ENCODE measurements around the gene CMTM4.
"Not testable (repeated sequence)": the region's sequence is repeated elsewhere in the genome, so short reads cannot be mapped to it uniquely, and the experiment has no call there.

Gene CMTM4

GRCh38 chr16:66631558-66631957, 65.0 kb downstream of the CMTM4 start:
- H3K27me3 ChIP-seq (ENCODE audit: control insufficient read depth in 2 of 2, insufficient read depth in 2 of 2, low read length in 2 of 2); H3K9ac ChIP-seq (ENCODE audit: low read depth in 1 of 2, low read length in 2 of 2); H3K36me3 ChIP-seq (ENCODE audit: control insufficient read depth in 2 of 2, insufficient read depth in 2 of 2, low read length in 2 of 2); H3K4me1 ChIP-seq (ENCODE audit: control insufficient read depth in 2 of 2, insufficient read depth in 2 of 2, low read length in 2 of 2); H3K4me3 ChIP-seq (ENCODE audit: low read length in 2 of 2); H3K27ac ChIP-seq (ENCODE audit: low read depth in 2 of 2, low read length in 2 of 2); H3K9me3 ChIP-seq (ENCODE audit: control insufficient read depth in 2 of 2, low read length in 2 of 2): not testable (repeated sequence)

- not testable (repeated sequence) for H3K9ac ChIP-seq (ENCODE audit: low read depth in 1 of 2, low read length in 2 of 2); H3K27ac ChIP-seq (ENCODE audit: low read depth in 2 of 2, low read length in 2 of 2); H3K36me3 ChIP-seq (ENCODE audit: control insufficient read depth in 2 of 2, insufficient read depth in 2 of 2, low read length in 2 of 2); H3K4me3 ChIP-seq (ENCODE audit: low read length in 2 of 2); H3K27me3 ChIP-seq (ENCODE audit: control insufficient read depth in 2 of 2, insufficient read depth in 2 of 2, low read length in 2 of 2); H3K9me3 ChIP-seq (ENCODE audit: control insufficient read depth in 2 of 2, low read length in 2 of 2); H3K4me1 ChIP-seq (ENCODE audit: control insufficient read depth in 2 of 2, insufficient read depth in 2 of 2, low read length in 2 of 2)
Measured at GRCh38 chr16:66630561-66631260, 65.8 kb downstream of the CMTM4 start.

GRCh38 chr16:66629856-66630255, 66.7 kb downstream of the CMTM4 start:
- no peak overlapping the region for H3K9ac ChIP-seq (ENCODE audit: low read depth in 1 of 2, low read length in 2 of 2)
- H3K4me3 ChIP-seq (ENCODE audit: low read length in 2 of 2) = no peak overlapping the region
- H3K27me3 ChIP-seq (ENCODE audit: control insufficient read depth in 2 of 2, insufficient read depth in 2 of 2, low read length in 2 of 2) = no peaks in the 10 kb centered on the region
- no peaks in the 10 kb centered on the region for H3K9me3 ChIP-seq (ENCODE audit: control insufficient read depth in 2 of 2, low read length in 2 of 2)
- H3K36me3 ChIP-seq (ENCODE audit: control insufficient read depth in 2 of 2, insufficient read depth in 2 of 2, low read length in 2 of 2) = peaks cover 0 to 5% of the 10 kb centered on the region in 2 donors
- H3K4me1 ChIP-seq (ENCODE audit: control insufficient read depth in 2 of 2, insufficient read depth in 2 of 2, low read length in 2 of 2) = no peaks in the 10 kb centered on the region
- H3K27ac ChIP-seq (ENCODE audit: low read depth in 2 of 2, low read length in 2 of 2) = no peak overlapping the region

GRCh38 chr16:66627611-66628378, 68.7 kb downstream of the CMTM4 start:
- H3K27ac ChIP-seq (ENCODE audit: low read depth in 2 of 2, low read length in 2 of 2); H3K9me3 ChIP-seq (ENCODE audit: control insufficient read depth in 2 of 2, low read length in 2 of 2); H3K27me3 ChIP-seq (ENCODE audit: control insufficient read depth in 2 of 2, insufficient read depth in 2 of 2, low read length in 2 of 2); H3K9ac ChIP-seq (ENCODE audit: low read depth in 1 of 2, low read length in 2 of 2); H3K36me3 ChIP-seq (ENCODE audit: control insufficient read depth in 2 of 2, insufficient read depth in 2 of 2, low read length in 2 of 2); H3K4me1 ChIP-seq (ENCODE audit: control insufficient read depth in 2 of 2, insufficient read depth in 2 of 2, low read length in 2 of 2); H3K4me3 ChIP-seq (ENCODE audit: low read length in 2 of 2): not testable (repeated sequence)

- Histone ChIP-seq H3K27ac (ENCODE audit: low read depth in 2 of 2, low read length in 2 of 2) (no peak overlapping the region), H3K27me3 (ENCODE audit: control insufficient read depth in 2 of 2, insufficient read depth in 2 of 2, low read length in 2 of 2) (no peaks in the 10 kb centered on the region), H3K4me1 (ENCODE audit: control insufficient read depth in 2 of 2, insufficient read depth in 2 of 2, low read length in 2 of 2) (no peaks in the 10 kb centered on the region), H3K9me3 (ENCODE audit: control insufficient read depth in 2 of 2, low read length in 2 of 2) (no peaks in the 10 kb centered on the region), H3K9ac (ENCODE audit: low read depth in 1 of 2, low read length in 2 of 2) (no peak overlapping the region), H3K4me3 (ENCODE audit: low read length in 2 of 2) (no peak overlapping the region), H3K36me3 (ENCODE audit: control insufficient read depth in 2 of 2, insufficient read depth in 2 of 2, low read length in 2 of 2) (peaks cover 13 to 20% of the 10 kb centered on the region in 2 donors)
Measured at GRCh38 chr16:66623755-66624154, 72.8 kb downstream of the CMTM4 start.

GRCh38 chr16:66622863-66623262, 73.7 kb downstream of the CMTM4 start:
- Histone ChIP-seq H3K9ac (ENCODE audit: low read depth in 1 of 2, low read length in 2 of 2) (no peak overlapping the region), H3K9me3 (ENCODE audit: control insufficient read depth in 2 of 2, low read length in 2 of 2) (no peaks in the 10 kb centered on the region), H3K4me1 (ENCODE audit: control insufficient read depth in 2 of 2, insufficient read depth in 2 of 2, low read length in 2 of 2) (no peaks in the 10 kb centered on the region)

GRCh38 chr16:66621973-66622372, 74.6 kb downstream of the CMTM4 start:
- H3K27ac ChIP-seq (ENCODE audit: low read depth in 2 of 2, low read length in 2 of 2) = no peak overlapping the region
- H3K9me3 ChIP-seq (ENCODE audit: control insufficient read depth in 2 of 2, low read length in 2 of 2) = no peaks in the 10 kb centered on the region
- peaks cover 14 to 28% of the 10 kb centered on the region in 2 donors for H3K36me3 ChIP-seq (ENCODE audit: control insufficient read depth in 2 of 2, insufficient read depth in 2 of 2, low read length in 2 of 2)
- H3K9ac ChIP-seq (ENCODE audit: low read depth in 1 of 2, low read length in 2 of 2) = no peak overlapping the region
- H3K4me3 ChIP-seq (ENCODE audit: low read length in 2 of 2) = no peak overlapping the region
- H3K27me3 ChIP-seq (ENCODE audit: control insufficient read depth in 2 of 2, insufficient read depth in 2 of 2, low read length in 2 of 2) = no peaks in the 10 kb centered on the region
- no peaks in the 10 kb centered on the region for H3K4me1 ChIP-seq (ENCODE audit: control insufficient read depth in 2 of 2, insufficient read depth in 2 of 2, low read length in 2 of 2)

More at GRCh38 chr16:66622863-66623262, 73.7 kb downstream of the CMTM4 start:
- Histone ChIP-seq H3K27me3 (ENCODE audit: control insufficient read depth in 2 of 2, insufficient read depth in 2 of 2, low read length in 2 of 2) (no peaks in the 10 kb centered on the region), H3K36me3 (ENCODE audit: control insufficient read depth in 2 of 2, insufficient read depth in 2 of 2, low read length in 2 of 2) (peaks cover 13 to 25% of the 10 kb centered on the region in 2 donors), H3K4me3 (ENCODE audit: low read length in 2 of 2) (no peak overlapping the region), H3K27ac (ENCODE audit: low read depth in 2 of 2, low read length in 2 of 2) (no peak overlapping the region)

GRCh38 chr16:66620429-66620795, 76.1 kb downstream of the CMTM4 start:
- Histone ChIP-seq H3K27ac (ENCODE audit: low read depth in 2 of 2, low read length in 2 of 2) (no peak overlapping the region), H3K4me1 (ENCODE audit: control insufficient read depth in 2 of 2, insufficient read depth in 2 of 2, low read length in 2 of 2) (no peaks in the 10 kb centered on the region), H3K36me3 (ENCODE audit: control insufficient read depth in 2 of 2, insufficient read depth in 2 of 2, low read length in 2 of 2) (peaks cover 22 to 32% of the 10 kb centered on the region in 2 donors), H3K9ac (ENCODE audit: low read depth in 1 of 2, low read length in 2 of 2) (no peak overlapping the region), H3K27me3 (ENCODE audit: control insufficient read depth in 2 of 2, insufficient read depth in 2 of 2, low read length in 2 of 2) (no peaks in the 10 kb centered on the region), H3K9me3 (ENCODE audit: control insufficient read depth in 2 of 2, low read length in 2 of 2) (no peaks in the 10 kb centered on the region), H3K4me3 (ENCODE audit: low read length in 2 of 2) (no peak overlapping the region)

- Histone ChIP-seq H3K9ac (ENCODE audit: low read depth in 1 of 2, low read length in 2 of 2) (no peak overlapping the region), H3K4me3 (ENCODE audit: low read length in 2 of 2) (no peak overlapping the region), H3K9me3 (ENCODE audit: control insufficient read depth in 2 of 2, low read length in 2 of 2) (no peaks in the 10 kb centered on the region), H3K4me1 (ENCODE audit: control insufficient read depth in 2 of 2, insufficient read depth in 2 of 2, low read length in 2 of 2) (no peaks in the 10 kb centered on the region), H3K27me3 (ENCODE audit: control insufficient read depth in 2 of 2, insufficient read depth in 2 of 2, low read length in 2 of 2) (no peaks in the 10 kb centered on the region), H3K36me3 (ENCODE audit: control insufficient read depth in 2 of 2, insufficient read depth in 2 of 2, low read length in 2 of 2) (peaks cover 25 to 35% of the 10 kb centered on the region in 2 donors), H3K27ac (ENCODE audit: low read depth in 2 of 2, low read length in 2 of 2) (no peak overlapping the region)
Measured at GRCh38 chr16:66619534-66620428, 76.8 kb downstream of the CMTM4 start.

Measured in mucosa of rectum (tissue), 2 donors.